GM13977 (cell line): ENCODE results near the gene NR2E3.

ENCODE experiments used
- DNase-seq: peaks from one replicate; pipeline ENCODE4 v3.0.0; 2012; ENCODE audit warnings: low spot score
- in situ Hi-C: fragments of 300-500 bp; cut with MboI; formaldehyde crosslinking; loops from one replicate; pipeline ENCODE4 v1.12.0; 2022; ENCODE audit warnings: low sequenced_read_pairs, low pct_unique_long_range_greater_than_20kb, mixed read lengths, inconsistent platforms; ENCODE audit not compliant: unreplicated experiment
- TF ChIP-seq, protein P1 (sequence below): IDR thresholded peaks from 2 replicates; pipeline ENCODE4 v1.5.1; 2012; ENCODE audit warnings: mild to moderate bottlenecking, control low read depth; ENCODE audit not compliant: insufficient read depth; ENCODE audit errors: extremely low read depth, missing control alignments

NR2E3 gene

DNA sequence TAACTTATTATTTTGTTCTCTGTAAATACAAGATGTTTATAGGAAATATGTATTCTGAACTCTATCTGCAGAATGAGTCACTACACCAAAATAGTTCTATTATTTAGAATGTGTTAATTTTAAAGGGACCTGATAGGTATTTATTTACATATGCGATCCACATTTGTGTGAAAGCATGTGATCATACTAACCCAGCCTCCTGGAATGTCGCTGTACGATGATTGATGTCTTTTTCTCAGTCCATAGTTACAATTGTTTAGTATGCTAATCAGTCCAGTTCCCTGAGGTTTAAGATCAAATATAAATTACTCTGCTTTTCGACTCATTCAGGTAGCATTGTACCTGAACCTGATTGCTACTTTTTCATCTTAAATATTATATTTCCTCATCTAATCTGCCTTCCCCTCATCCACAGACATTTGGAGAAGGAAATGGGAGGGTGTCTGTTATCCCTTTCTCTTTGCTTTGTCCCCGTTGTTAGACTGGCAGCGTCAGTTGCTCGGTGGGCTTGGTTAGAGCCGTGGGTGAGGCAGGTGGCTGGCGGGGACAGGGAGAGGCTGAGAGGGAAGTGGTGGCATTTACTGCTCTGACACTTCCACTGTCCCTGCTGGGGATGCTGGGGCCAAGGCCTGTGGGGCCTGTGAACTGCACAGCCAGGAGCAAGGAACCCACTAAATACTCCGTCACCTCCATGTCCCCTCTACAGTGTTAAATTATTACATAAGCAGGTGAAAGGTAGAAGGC is 27.8 kb upstream of the NR2E3 start:
- in situ Hi-C loops, result no loop called here
- TF ChIP-seq, protein P1, sequence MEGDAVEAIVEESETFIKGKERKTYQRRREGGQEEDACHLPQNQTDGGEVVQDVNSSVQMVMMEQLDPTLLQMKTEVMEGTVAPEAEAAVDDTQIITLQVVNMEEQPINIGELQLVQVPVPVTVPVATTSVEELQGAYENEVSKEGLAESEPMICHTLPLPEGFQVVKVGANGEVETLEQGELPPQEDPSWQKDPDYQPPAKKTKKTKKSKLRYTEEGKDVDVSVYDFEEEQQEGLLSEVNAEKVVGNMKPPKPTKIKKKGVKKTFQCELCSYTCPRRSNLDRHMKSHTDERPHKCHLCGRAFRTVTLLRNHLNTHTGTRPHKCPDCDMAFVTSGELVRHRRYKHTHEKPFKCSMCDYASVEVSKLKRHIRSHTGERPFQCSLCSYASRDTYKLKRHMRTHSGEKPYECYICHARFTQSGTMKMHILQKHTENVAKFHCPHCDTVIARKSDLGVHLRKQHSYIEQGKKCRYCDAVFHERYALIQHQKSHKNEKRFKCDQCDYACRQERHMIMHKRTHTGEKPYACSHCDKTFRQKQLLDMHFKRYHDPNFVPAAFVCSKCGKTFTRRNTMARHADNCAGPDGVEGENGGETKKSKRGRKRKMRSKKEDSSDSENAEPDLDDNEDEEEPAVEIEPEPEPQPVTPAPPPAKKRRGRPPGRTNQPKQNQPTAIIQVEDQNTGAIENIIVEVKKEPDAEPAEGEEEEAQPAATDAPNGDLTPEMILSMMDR, result no peak
- DNase-seq, result no peak

DNA sequence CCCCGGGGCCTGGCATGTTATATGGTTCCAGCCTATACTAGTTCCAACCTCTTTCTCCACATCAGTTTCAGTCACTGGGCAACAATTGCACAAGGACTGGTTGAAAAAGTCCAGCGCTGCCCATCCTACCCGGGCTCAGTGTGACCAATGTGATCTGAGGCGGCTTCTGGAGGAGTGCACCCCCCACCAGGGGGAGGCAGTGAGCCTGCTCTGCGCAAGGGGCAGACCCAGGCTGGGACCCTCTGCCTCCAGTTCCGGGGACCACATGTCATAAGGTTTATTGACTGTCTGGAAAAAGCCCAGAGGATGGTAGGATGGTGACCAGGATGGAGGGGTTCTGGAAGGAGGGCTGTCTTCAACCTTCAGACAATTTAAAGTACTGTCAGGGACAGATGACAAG is 25.6 kb upstream of the NR2E3 start:
- in situ Hi-C loops, result no loop called here
- TF ChIP-seq, protein P1, result peak; percentile 31
- DNase-seq, result no peak

DNA sequence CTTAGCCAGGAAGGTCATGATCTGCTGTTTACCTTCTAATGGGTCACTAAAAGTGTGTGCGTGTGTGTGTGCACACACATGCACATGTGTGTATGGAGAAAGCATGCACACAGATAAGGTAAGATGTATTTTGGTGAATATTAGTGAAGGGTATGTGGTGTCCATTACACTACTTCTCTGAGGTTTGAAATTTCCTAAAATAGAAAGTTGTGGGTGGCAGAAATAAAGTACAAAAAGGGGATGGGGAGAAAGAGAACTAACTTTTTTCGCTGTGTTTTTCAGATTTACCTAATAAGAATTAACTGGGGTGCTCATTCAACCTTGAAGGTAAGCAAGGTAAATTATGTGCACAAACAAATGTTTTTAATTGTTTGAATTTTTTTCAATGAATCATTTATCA is 24.4 kb upstream of the NR2E3 start:
- no peak for DNase-seq
- in situ Hi-C loops, result no loop called here
- TF ChIP-seq, protein P1, result no peak

DNA sequence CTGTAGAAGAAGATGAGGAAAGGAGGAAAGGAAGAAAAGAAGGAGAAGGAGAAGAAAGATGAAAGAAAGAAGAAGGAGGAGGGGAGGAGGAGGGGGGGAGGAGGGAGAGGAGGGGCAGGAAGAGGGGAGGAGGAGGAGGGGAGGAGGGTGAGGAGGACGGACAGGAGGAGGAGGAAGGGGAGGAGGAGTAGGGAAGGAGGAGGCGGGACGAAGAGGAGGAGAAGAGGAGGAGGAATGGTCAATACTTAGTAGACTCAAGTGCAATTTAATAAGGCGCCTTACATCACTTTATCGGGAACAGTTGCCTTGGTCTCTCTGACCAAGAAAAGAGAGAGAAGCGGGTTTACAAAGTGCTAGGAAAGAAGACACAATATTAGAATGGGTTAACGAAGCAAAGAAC is 23.7 kb upstream of the NR2E3 start:
- in situ Hi-C loops, result no loop called here
- DNase-seq, result no peak
- TF ChIP-seq, protein P1, result no peak

DNA sequence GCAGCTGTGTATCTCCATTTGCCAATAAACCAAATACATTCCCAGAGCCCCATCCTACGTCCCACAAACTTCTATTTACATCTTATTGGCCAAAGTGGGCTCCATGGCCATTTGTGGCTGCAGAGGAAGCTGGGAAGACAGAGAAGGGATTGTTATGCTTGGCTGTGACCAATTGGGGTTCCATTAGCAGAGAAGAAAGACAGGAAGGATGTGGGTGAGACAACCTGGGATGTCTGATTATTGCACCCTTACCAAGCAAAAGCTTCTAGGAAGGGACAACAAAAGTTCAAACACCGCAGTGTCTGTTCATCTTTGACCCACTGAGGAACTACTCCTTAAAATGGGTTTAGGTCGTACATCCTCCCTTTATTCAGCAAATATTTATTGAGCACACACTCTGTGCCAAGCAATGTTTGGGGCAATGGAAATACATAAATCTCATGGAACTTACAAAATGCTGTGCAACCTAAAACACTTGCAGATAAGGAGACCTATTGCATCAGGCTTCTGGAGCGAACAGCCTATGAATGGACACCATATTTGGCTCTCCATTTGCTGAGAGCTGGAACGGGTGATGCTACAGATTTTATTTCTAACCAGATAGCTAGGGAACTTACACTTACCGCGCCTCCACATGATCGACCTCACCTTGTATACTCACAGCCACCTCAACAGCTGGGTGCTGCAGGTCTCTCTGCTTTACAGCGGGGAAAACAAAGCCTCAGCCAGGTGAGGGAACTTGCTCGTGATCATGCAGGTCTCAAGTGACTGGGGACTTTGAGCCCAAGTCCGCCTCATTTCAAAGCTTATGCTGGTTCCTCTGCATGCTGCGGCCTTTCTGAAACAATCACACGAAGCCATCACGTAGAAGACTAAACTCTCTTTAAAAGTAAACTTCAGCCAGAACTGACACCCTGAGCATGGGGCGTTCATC is 21.4 kb upstream of the NR2E3 start:
- DNase-seq, result no peak
- in situ Hi-C loops, result no loop called here
- TF ChIP-seq, protein P1, result no peak

DNA sequence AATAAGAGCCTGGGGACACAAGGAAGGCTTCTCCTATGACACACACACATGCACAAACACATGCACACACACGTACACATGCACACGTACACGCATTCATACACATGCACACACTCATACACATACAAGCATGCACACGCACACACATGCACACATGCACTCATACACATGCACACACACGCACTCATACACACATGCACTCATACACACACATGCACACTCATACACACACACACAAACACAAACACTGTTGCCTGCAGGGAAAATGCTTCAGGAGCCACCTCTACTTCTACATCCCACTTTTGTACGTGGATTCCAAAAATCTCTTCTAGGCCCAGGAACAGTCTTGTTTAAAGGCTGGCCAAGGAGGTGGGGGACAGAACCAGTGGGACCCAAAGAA is 20.7 kb upstream of the NR2E3 start:
- in situ Hi-C loops, result no loop called here
- TF ChIP-seq, protein P1, result no peak
- no peak for DNase-seq
